Measurements from ENCODE around the gene KPTN. TPM values are rescaled to one million over a fixed set of nuclear protein-coding genes. Genes with fewer than 3 reads are reported as not detected.

The KPTN gene
- 10 to 100 TPM in 3 of 4 donors, 1 to 10 TPM in 1; 7.1 to 22.3 (median 13.4) TPM for total RNA-seq

DNA sequence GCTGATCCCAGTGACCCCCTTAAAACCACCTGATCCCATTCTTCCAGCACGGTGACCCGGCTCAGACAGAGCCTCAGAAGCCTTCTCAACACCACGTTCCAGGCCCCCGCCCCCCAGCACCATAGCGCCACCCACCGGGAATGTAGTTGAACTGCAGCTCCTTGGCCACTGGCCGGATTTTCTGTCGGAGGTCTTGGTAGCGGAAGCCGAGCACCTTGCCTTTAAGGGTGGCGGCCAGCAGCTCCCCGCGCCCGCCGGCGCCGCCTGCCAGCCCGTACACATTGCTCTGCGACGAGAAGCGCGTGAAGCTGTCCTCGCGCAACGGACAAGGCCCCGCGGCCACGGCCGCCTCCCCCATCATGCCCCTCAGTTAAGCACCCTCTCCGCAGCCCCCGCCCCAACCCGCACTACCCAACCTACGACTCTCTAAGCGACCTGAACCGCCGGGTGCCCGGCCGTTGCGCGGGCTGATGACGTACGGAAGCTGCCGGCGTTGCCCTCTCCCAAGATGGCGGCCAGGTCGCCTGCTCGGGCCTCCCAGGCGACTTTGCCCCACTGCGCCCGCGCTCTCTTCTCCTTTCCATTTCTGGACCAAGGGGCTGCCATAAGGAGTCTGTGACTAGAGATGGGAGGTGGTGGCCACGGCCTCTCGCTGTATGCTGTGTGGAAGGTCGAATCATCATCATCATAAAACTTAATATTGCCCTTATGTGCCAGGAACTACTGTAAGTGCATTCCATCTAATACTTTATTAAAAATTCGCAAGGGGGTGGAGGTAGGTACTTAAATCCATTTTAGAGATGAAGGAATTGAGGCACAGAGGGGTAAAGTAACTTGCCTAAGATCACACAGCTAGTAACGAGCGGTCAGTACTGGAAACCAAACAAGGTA, at the start of gene KPTN:
TSS of gene KPTN (minus strand) at position 420 of the 891 bp plus-strand sequence. CDS start at position 361, 59 bp downstream.
- Histone ChIP-seq H3K27me3 (no peaks in the 10 kb centered on the region), H3K4me3 (peak within 1 kb of the TSS; percentile 62 to 89 (median 81)), H3K36me3 (peaks cover 0 to 22% (median 0%) of the 10 kb centered on the region in 3 donors), H3K27ac (peak within 1 kb of the TSS; percentile 89 to 94 (median 90)), H3K4me1 (peaks cover 0 to 15% (median 11%) of the 10 kb centered on the region in 4 donors), H3K9me3 (no peaks in the 10 kb centered on the region)
- TF ChIP-seq, protein P1, sequence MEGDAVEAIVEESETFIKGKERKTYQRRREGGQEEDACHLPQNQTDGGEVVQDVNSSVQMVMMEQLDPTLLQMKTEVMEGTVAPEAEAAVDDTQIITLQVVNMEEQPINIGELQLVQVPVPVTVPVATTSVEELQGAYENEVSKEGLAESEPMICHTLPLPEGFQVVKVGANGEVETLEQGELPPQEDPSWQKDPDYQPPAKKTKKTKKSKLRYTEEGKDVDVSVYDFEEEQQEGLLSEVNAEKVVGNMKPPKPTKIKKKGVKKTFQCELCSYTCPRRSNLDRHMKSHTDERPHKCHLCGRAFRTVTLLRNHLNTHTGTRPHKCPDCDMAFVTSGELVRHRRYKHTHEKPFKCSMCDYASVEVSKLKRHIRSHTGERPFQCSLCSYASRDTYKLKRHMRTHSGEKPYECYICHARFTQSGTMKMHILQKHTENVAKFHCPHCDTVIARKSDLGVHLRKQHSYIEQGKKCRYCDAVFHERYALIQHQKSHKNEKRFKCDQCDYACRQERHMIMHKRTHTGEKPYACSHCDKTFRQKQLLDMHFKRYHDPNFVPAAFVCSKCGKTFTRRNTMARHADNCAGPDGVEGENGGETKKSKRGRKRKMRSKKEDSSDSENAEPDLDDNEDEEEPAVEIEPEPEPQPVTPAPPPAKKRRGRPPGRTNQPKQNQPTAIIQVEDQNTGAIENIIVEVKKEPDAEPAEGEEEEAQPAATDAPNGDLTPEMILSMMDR (IDR thresholded peaks at IDR 0.05) = peak; percentile 60 to 94 (median 92)
- TF ChIP-seq POLR2A (IDR thresholded peaks at IDR 0.05) = peak; percentile 39 to 50
- peak; percentile 81 to 94 (median 93) for DNase-seq

DNA sequence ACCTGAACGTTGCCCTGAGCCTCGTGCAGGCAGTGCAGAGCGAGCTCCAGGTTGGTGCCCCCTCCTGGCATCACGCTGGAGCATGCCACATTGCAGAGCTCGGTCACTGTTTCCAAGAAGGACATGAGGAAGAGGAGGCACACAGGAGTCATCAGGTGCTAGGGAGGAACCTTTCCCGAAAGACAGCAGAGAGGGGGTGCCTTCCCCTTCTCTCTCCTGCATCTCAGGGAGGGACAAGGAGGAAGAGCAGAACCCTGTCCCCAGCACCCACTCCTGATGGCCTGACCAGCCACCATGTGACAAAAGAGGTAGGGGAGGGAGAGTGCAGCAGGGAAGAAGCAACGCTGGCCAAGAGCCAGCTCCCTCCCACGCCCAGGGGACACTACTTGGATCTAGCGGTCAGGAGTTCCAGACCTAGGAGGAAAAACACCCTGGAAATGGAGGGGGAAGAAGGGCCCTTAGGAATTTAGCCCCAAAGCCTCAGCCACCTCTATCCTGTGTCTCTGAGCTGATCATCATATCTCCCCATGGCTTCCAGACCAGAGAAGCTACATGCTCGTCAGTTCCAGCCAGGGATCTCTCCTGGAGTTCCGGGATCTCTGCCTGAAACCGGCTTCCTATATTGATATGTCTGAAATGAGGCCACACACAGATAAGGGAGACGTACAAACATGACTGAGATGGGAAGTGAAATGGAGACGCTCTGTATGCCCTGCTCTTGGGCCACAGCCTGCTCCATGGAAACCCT, 47.8 kb upstream of the KPTN start:
- Histone ChIP-seq H3K27me3 (no peaks in the 10 kb centered on the region), H3K9me3 (no peaks in the 10 kb centered on the region), H3K4me1 (no peaks in the 10 kb centered on the region), H3K36me3 (no peaks in the 10 kb centered on the region), H3K4me3 (no peak overlapping the region), H3K27ac (no peak overlapping the region)
- no peak for TF ChIP-seq POLR2A (IDR thresholded peaks at IDR 0.05)
- TF ChIP-seq, protein P1 (IDR thresholded peaks at IDR 0.05) = no peak
- no peak for DNase-seq

DNA sequence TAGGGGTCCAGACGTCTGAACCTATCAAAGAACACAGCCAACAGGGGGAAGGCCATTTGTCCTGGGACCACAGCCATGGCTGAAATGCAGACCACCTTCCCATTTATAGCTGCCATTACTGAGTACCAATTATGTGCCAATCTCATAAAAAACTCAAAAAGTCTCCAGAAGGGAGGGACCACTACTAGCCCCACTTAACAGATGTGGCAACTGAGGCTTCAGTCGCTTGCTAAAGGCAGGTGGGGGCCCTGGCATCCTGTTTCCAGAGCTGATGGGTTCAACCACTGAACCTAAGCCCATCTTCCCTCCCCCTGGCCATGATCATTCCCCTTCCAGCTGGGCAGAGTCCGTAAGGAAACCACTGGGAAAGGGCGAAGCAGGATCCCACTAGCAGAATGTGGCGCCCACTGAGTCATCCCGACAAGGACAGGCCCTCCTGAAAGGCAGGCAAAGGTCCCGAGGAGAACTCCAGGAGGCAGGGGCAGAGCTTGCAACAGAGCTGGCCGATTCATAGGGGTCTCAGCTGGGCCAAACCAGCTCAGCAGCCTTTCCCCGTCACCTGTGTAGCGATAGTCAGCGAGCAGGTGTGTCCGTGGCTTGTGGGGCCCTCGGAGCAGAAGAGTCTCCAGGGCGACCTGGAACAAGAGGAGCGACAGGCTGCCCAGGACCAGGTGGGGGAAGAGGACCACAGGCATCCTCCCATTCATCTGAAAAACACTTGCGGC, 45.2 kb upstream of the KPTN start:
- no peak for DNase-seq
- no peak for TF ChIP-seq POLR2A (IDR thresholded peaks at IDR 0.05)
- TF ChIP-seq, protein P1 (IDR thresholded peaks at IDR 0.05) = no peak

DNA sequence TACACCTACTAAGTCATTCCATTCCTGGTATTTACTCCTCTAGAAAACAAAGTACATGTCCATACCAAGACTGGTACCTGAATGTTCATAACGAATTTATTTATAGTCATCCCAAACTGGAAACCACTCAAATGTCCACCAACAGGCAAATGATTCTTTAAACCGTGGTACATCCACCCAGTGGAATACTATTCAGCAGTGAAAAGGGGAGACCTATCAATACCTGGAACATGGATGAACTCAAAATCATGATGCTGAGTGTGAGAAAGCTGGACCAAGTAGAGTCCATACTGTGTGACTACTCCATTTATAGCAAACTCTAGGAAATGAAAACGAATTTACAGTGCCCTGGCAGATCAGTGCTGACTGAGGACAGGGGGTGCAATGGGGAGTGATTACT, 42.8 kb upstream of the KPTN start:
- no peaks in the 10 kb centered on the region for H3K9me3 ChIP-seq
- peaks cover 0 to 21% (median 0%) of the 10 kb centered on the region in 4 donors for H3K4me1 ChIP-seq
- DNase-seq = no peak
- H3K36me3 ChIP-seq = no peaks in the 10 kb centered on the region
- no peak overlapping the region for H3K4me3 ChIP-seq
- no peaks in the 10 kb centered on the region for H3K27me3 ChIP-seq
- TF ChIP-seq POLR2A (IDR thresholded peaks at IDR 0.05) = no peak
- TF ChIP-seq, protein P1 (IDR thresholded peaks at IDR 0.05) = no peak
- no peak overlapping the region for H3K27ac ChIP-seq

More for the DNA sequence above, 45.2 kb upstream of the KPTN start:
- no peaks in the 10 kb centered on the region for H3K4me1 ChIP-seq
- no peaks in the 10 kb centered on the region for H3K9me3 ChIP-seq
- no peaks in the 10 kb centered on the region for H3K36me3 ChIP-seq
- H3K27ac ChIP-seq = no peak overlapping the region
- no peaks in the 10 kb centered on the region for H3K27me3 ChIP-seq
- H3K4me3 ChIP-seq = no peak overlapping the region

DNA sequence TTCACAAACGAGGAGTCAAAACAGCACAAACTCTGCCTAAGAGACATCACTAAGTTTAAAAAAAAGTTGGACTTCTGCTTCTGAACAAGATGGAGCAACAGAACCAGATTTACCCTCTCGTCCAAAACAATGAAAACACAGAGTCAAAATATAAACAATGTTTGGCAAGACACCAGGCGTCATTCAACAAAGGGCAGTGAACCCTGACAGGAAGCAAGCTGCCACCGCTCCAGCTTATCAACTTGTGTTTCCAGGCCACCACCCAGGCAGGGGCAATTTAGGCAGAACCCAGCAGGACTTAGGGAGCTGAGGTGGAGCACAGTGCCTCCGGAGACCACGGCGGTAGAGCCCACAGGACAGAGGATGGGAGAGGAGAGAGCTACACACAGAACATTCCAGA, 39.5 kb upstream of the KPTN start:
- H3K4me1 ChIP-seq = peaks cover 0 to 23% (median under 1%) of the 10 kb centered on the region in 4 donors
- no peak for DNase-seq
- TF ChIP-seq, protein P1 (IDR thresholded peaks at IDR 0.05) = no peak
- TF ChIP-seq POLR2A (IDR thresholded peaks at IDR 0.05) = no peak
- no peak overlapping the region for H3K4me3 ChIP-seq
- no peaks in the 10 kb centered on the region for H3K9me3 ChIP-seq
- no peaks in the 10 kb centered on the region for H3K36me3 ChIP-seq
- no peak overlapping the region for H3K27ac ChIP-seq
- H3K27me3 ChIP-seq = no peaks in the 10 kb centered on the region
